GM21526 (cell line): Measurements from ENCODE around the gene MUCL3.
"Not testable (repeated sequence)": the region's sequence is repeated elsewhere in the genome, so short reads cannot be mapped to it uniquely, and the experiment has no call there.

Source experiments
- ATAC-seq: cut with Tn5 transposase; IDR thresholded peaks from one replicate; pipeline ENCODE4 v1.9.1; 2021; ENCODE audit warnings: moderate library complexity; ENCODE audit not compliant: unreplicated experiment, low FRiP score

Gene MUCL3, protein sequence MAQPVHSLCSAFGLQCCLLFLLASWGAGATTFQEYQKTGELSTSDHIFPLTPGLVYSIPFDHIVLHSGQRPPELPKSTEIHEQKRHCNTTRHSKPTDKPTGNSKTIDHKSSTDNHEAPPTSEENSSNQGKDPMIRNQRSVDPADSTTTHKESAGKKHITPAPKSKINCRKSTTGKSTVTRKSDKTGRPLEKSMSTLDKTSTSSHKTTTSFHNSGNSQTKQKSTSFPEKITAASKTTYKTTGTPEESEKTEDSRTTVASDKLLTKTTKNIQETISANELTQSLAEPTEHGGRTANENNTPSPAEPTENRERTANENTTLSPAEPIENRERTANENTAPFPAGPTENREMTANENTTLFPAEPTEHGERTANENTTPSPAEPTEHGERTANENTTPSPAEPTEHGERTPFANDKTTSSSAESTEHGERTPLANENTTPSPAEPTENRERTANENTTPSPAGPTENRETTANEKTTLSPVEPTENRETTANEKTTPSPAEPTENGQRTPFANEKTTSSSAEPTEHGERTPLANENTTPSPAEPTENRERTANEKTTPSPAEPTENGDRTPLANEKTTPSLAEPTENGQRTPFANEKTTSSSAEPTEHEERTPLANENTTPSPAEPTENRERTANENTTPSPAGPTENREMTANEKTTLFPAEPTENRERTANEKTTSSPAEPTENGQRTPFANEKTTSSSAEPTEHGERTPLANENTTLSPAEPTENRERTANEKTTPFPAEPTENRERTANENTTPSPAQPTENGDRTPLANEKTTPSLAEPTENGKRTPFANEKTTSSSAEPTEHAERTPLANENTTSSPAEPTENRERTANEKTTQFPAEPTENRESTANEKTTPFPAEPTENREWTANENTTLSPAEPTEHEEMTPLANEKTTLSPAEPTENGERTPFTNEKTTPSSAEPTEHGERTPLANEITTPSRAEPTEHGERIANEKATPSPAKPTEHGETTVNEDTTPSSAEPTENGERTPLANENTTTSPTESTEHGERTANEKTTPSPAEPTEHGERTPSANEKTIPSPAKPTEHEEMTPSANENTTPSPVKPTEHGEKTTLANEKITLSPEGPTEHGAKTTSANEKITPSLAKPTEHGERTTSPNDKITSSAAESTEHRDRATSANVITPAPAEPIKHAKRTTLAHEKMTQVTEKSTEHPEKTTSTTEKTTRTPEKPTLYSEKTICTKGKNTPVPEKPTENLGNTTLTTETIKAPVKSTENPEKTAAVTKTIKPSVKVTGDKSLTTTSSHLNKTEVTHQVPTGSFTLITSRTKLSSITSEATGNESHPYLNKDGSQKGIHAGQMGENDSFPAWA (N-terminal part only)

DNA sequence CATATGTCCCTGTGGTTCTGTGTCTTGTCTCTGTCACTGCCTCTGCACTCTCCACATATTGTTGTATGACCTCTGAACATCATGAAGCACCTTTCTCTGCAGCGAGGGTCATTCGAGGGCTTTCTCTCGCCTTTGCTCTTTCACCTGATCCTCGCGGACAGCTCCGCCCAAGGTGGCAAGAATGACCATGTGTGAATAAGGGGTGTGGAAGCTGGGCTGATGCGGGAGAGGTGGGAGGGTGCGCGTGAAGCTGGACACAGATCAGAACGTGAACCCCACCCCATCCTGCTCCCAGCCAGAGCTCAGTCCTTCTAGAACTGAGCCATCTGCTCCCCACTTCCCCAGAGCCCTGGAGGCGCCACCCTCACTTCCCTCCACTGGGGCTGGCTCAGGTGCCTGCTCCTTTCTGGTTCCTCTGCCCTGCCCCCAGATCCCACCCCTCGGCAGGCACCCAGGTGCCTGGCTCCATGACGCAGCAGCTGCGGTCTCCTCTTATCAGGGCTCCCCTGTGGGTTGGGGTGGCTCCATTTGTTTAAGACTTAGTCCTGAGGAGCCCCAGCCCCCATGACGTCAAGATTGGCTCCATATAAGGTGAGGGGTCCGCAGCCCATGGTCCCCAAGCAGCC, at the start of gene MUCL3:
MUCL3 (plus strand) TSS at position 613 of the 626 bp plus-strand sequence. CDS start 27 bp downstream, outside the sequence.
- ATAC-seq: no peak

DNA sequence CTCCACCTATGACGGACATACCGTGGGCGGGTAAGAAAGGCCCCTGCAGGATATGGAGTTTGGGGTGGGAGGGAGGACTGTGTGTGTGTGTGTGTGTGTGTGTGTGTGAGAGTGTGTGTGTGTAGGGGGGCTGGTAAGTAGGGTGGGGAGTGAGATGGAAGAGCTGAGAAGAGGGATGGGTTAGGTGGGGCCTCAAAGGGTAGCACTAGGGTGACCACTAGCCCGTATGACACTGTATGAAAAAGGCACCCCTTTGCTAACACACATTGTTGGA, 49.4 kb upstream of the MUCL3 start:
- ATAC-seq: no peak

- ATAC-seq: no peak
These were observed 48.8 kb upstream of the MUCL3 start for GRCh38 chr6:30891816-30892538.

DNA sequence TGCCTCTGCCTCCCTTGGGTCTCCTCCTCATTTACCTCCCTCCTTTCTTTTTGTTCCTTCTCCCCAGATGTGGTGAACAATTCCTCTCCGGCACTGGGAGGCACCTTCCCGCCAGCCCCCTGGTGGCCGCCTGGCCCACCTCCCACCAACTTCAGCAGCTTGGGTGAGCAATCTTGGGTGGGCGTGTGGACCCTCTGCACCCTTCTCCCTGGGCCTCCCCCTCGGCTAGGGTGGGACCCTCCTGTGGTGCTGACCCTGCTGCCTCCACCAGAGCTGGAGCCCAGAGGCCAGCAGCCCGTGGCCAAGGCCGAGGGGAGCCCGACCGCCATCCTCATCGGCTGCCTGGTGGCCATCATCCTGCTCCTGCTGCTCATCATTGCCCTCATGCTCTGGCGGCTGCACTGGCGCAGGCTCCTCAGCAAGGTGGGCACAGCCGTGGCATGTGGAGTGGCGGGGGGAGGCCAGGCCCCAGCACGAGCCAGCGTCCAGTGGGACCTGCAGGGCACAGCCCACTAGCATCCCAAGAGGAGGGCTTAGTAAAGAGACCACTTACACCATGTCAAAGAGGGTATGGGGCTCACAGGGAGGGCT, 47.7 kb upstream of the MUCL3 start:
- ATAC-seq: no peak

DNA sequence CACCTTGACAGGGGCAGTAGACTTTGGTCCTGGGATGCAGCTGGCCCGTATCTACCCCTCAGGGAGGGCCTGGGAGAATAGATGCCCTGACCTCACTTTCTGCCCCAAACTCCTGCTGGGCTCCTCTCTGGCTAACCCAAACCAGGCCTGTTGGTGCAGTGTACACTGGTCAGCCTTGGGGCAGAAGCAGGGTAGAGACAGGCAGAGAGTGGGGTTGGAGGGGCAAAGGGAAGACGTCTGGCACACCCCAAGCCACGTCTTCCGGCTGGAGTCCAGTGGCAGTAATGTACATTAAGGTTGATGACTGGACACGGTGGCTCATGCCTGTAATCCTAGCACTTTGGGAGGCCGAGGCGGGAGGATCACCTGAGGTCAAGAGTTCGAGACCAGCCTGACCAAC, 47.1 kb upstream of the MUCL3 start:
- no peak for ATAC-seq

- no peak for ATAC-seq
These were observed 46.4 kb upstream of the MUCL3 start for GRCh38 chr6:30894381-30894780.

DNA sequence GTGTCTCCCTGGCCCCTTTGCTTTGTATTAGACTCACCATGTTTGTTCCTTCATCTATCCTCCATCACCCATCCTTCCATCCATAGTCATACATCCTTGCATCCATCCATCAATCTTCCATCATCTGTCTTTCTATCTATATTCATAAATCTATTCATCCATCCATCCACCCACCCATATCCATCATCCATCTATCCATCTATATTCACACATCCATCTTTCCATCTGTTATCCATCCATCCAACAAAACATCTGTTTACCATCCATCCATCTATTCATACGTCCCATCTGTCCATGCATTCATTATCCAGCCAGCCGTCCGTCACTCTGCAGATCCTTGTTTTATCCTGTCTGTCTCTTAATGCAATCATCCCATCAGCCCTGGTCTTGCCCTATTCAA, 45.8 kb upstream of the MUCL3 start:
- no peak for ATAC-seq

DNA sequence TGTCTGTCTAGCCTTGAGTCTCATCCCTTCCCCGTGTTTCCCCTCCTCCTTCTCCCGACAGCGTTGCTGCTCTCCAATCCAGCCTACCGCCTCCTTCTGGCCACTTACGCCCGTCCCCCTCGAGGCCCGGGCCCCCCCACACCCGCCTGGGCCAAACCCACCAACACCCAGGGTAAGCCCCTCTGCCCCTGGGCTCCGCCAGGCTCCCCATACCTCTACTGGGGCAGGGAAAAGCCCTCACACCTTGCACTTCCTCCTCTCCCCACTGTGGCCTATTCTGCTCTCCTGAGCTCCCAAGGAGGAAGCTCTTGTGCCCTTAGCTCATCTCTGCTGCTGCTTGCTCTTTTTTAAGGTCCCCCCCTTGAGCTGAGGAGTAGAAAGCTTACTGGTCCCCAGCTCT, 45.4 kb upstream of the MUCL3 start:
- ATAC-seq: no peak

GRCh38 chr6:30896541-30896940, 44.2 kb upstream of the MUCL3 start:
- no peak for ATAC-seq

DNA sequence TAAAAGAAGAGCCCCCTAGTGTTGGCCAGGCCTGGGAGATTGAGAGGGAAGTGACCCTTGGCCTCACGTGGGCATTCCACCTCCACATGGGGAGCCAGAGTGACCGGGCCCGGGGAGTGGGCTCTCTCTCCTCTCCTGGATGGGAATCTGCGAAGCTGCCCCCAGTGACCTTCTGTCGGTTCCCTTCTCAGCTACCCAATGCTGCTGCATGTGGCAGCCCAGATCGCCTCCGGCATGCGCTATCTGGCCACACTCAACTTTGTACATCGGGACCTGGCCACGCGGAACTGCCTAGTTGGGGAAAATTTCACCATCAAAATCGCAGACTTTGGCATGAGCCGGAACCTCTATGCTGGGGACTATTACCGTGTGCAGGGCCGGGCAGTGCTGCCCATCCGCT, 42.9 kb upstream of the MUCL3 start:
- no peak for ATAC-seq

GRCh38 chr6:30898750-30899360, 41.9 kb upstream of the MUCL3 start:
- no peak for ATAC-seq

DNA sequence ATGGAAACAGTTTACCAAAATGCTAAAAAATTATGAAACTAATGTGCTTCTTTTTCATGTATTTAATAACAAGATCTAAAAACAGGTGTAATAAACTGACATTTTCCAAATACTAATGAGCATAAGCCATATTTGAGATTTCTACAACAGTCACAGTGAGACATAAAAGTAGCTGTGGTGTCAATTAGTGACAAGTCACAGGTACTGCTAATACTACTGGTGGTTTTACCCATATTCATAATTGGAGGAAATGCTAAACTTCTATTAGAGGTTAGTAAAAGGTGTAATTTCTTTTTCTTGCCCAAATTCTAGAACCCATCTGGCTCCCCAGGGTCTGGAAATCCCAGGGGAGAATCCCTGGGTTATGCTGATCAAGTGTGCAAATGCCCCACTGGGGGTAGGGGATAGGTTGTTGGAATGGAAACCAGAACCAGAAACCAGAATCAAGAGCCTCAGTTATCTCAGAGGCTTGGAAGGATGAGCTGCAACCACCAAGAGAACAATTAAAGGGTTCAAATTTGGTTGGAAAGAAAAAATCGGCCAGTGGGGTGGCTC, 39.8 kb upstream of the MUCL3 start:
- no peak for ATAC-seq

GRCh38 chr6:30901436-30901835, 39.3 kb upstream of the MUCL3 start:
- no peak for ATAC-seq

- not testable (repeated sequence) for ATAC-seq
These were observed 38.6 kb upstream of the MUCL3 start for GRCh38 chr6:30902196-30902595.

DNA sequence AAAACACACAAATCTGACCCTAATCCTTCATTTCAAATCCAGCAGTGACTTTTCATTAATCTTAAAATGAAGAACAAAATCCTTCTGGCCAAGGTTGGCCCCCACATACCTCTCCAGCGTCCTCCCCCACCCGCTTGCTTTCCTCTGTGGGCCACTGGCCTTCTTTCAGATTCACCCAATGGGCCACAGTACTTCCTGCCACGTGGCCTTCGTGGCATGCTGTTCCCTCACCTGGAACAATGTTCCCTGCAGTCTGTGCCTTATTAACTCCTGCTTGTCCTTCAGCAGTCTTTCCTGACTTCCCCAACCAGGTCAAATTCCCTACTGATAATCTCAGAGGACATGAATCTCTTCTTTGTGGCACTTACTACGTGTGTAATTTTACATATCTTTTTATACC, 38.1 kb upstream of the MUCL3 start:
- ATAC-seq: no peak

- no peak for ATAC-seq
These were observed 37.5 kb upstream of the MUCL3 start for GRCh38 chr6:30903236-30903635.

DNA sequence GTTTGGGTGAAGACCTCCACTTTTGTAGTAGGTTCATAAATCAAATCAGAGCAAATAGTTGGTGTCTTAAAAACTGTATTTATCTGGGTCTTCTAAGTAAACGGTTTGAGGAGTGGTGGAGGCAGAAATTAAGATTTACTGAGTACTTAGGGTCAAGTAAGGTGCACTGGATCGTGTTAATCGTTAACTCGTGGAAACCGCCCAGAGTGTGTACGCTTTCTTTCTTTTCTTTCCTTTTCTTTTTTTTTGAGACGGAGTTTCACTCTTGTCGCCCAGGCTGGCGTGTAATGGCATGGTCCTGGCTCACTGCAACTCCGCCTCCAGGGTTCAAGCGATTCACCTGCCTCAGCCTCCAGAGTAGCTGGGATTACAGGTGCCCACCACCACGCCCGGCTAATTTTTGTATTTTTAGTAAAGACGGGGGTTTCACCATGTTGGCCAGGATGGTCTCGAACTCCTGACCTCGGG, 33.4 kb upstream of the MUCL3 start:
- ATAC-seq: not testable (repeated sequence)

GRCh38 chr6:30907758-30908591, 32.8 kb upstream of the MUCL3 start, which contains the start of gene GTF2H4:
TSS of gene GTF2H4 (plus strand) at chr6:30908207.
- peak; percentile 84 for ATAC-seq
